A673 (cell line): ENCODE measurements around the gene NLRP5.

Experiments used
- EZH2 ChIP-seq: fragments of 200-600 bp; sonication (generic); IDR thresholded peaks from 2 replicates; pipeline ENCODE4 v1.6.1; 2017; ENCODE audit warnings: borderline replicate concordance, low read depth, mild to moderate bottlenecking, mixed read lengths, antibody characterized with exemption, low read length; ENCODE audit not compliant: poor library complexity, severe bottlenecking
- TF ChIP-seq, protein P1 (sequence below): fragments of 300-800, 200-600 bp; sonication (generic); conservative IDR thresholded peaks from 2 replicates; pipeline ENCODE4 v1.5.1; 2017; ENCODE audit warnings: low read depth, mild to moderate bottlenecking, antibody characterized with exemption, low read length, moderate library complexity, mixed read lengths

DNA sequence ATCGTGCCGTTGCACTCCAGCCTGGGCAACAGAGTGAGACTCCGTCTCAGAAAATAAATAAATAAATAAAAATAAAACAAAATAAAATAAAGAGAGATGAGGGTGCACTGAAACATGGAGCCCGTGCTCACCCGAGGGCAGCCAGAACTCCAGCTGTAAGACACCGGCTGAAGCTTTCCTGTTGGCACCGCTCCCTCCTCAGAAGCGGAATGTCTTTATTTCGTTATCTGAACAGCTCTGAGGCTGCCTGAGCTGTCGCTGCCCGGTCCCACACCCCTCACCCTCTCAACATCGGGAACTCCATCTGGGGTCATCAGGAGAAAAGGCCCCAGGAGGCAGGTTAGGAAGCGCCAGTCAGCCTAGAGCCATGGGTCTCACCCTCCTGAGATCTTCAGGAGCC, 110.1 kb downstream of the NLRP5 start:
- TF ChIP-seq EZH2 = no peak
- TF ChIP-seq, protein P1, sequence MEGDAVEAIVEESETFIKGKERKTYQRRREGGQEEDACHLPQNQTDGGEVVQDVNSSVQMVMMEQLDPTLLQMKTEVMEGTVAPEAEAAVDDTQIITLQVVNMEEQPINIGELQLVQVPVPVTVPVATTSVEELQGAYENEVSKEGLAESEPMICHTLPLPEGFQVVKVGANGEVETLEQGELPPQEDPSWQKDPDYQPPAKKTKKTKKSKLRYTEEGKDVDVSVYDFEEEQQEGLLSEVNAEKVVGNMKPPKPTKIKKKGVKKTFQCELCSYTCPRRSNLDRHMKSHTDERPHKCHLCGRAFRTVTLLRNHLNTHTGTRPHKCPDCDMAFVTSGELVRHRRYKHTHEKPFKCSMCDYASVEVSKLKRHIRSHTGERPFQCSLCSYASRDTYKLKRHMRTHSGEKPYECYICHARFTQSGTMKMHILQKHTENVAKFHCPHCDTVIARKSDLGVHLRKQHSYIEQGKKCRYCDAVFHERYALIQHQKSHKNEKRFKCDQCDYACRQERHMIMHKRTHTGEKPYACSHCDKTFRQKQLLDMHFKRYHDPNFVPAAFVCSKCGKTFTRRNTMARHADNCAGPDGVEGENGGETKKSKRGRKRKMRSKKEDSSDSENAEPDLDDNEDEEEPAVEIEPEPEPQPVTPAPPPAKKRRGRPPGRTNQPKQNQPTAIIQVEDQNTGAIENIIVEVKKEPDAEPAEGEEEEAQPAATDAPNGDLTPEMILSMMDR = no peak
